LoVo (cell line): Measurements from ENCODE around the gene TEAD1.
A peak's percentile ranks its signal among the peaks of the same experiment; 100 is the strongest.
"Not testable (repeated sequence)": the region's sequence is repeated elsewhere in the genome, so short reads cannot be mapped to it uniquely, and the experiment has no call there.

Experiments used
- DNase-seq: peaks from one replicate; pipeline ENCODE4 v3.0.0-alpha.2; 2016; ENCODE audit warnings: low spot score

TEAD1 gene

DNA sequence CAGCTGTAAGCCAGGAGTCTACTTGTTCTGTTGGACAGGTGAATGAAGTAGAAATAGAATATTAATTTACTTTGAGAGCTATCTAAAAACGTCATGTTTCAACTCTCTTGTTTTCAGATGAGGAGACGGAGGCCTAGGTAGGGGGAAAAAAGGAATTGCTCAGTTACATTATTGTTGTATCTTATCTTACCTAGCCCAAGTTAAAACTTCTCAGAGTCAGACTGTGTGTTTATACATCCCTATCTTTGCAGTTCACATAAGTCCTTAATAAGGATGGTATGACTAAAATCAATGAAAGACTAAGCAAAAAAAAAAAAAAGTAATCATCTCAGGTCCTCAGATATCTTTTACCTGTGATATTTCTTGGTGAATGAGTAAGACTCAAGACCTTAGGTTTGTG, 62.8 kb downstream of the TEAD1 start:
- DNase-seq, result no peak

DNA sequence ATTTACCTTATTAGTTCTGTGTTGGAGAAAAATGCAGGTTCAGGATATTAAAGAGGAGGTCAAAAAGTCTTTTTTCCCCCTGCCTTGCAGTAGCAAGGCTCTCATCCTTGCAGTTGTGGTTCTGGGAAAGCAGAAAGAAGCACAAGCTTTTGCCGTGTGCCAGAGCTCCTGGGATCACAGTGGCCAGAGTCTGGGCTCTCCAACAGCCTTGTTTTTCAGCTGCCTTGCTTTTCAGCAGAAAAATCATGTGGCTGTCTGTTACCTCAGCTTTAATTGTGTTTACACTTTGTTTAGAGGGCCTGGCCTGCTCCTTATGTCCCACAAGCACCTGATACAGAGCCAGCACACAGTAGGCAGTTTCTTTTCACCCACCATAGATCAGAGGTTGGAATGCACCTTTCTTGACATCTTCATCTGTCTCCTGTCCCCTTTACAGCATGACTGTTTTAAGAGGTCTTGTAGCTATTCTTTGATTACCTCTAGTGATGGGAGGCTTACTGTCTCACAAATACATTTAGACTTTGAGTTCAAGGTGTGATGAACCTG, 67.5 kb downstream of the TEAD1 start:
- DNase-seq, result no peak

DNA sequence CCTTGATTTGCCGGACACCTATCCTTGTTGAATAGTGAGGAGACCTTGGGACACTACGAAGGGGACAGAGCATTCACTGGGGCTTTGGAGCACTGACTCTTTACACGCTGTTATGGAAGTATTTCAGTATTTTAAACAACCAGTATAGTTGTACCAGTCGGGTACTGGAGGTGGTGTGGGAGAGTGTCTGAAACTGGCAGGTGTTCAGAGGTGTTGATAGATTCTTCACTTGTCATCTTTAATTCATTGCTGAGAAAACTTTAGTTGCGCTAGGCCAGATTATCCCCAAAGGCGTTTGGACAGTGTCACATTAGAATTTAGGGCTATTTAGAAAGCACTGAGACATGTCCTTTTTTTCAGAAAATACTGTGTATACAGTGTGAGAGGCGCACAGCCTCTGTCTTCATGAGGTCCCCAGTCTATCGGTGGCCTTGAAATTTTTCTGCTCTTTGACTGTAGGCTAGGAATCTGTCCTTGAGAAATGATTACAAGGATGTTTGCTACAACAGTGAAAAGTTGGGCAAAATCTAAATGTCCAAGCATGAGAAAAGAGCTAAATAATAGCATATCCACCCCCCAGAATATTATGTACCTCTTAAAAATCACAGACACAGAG, 69.7 kb downstream of the TEAD1 start:
- no peak for DNase-seq

DNA sequence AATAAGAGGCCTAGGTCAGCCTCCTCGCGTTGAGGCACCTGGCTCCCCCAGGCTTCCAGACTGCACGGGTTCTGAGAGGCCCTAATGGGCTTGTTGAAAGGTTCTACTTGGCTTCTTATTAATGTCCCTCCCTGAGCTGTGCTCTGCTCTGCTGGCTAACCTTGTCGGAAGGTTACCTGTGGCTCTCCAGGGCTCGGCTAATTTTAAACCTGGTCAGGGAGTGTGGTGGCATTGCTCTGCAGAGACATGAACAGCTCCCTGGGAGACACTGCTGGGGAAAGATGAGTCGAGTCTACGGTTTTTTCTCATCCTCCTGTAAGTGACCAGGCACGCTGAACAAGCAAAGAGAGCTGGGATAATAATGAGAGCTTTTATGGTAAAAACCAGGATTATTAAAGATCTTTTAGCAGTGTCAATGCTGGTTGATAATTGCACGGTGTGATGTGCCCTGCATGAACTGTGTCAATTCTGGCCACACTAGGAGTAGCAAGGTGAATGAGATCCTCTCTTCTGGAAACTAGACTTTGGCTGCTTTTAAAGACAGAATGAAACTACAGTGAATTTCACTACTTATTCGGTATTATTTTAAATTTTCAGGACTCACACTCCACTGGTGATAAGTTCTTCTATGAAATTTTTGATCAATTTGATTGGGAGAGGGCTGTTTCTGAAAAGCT, 70.7 kb downstream of the TEAD1 start:
- DNase-seq, result no peak

DNA sequence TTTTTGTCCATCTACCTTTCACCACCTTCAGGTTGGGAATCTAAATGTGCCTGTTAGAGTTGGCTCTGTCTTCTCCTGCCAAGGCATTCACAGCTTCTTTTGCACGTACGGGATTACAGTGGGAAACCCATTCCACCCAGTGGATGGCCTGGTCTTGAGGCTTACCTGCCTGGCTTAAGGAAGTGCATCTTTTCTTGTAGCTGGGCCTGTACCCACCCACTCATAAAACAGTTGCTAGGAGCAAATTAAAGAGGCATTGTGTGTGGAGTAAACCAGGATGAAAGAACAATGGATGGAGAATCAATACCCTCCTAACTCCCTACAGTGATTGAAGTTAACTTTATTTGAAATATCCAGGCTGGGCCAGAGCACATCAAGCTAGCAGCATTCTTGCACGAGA, 71.6 kb downstream of the TEAD1 start:
- no peak for DNase-seq

DNA sequence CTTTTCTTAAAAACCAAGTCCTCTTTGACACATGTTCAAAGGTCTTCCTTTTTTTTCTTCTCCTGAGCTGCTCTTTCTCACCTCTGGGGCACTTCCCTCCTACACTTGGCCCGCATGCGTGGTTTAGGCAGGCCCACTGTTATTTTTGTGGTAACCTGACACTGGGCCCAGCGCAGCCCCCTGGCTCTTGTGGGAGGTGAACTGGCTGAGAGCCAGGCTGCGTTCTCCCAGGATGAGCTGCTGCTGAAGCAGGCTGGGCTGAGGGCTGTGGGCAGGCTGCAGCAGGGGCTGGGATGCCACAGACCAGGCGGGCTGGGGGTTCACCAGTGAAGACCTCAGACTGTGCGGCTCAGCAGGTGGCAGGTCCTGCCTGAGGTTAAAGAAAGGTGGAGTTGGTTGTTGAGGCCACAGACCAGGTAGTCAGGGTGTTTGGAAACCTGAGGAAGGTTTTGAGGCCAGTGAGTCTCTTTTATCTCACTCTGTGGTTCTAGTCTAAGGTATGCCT, 72.4 kb downstream of the TEAD1 start:
- no peak for DNase-seq

DNA sequence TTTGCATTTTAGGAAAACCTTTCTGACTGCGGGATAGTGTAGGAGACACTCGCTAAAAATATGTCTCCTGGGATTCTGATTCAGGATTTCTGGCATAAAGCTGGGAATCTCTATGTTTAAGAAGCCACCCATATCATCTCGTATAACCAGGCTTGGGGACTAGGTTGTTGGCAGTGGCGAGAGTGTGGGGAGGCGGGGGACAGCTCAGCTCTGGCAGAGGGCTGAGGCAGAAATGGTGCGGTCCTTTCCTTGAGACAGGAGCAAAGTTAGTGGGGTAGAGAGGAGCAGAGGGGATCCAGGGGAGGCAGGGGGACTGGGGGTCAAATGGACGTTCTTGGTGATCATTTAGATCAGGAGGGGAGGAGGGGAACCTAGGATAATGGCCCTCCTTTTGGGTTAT, 74.3 kb downstream of the TEAD1 start:
- no peak for DNase-seq

DNA sequence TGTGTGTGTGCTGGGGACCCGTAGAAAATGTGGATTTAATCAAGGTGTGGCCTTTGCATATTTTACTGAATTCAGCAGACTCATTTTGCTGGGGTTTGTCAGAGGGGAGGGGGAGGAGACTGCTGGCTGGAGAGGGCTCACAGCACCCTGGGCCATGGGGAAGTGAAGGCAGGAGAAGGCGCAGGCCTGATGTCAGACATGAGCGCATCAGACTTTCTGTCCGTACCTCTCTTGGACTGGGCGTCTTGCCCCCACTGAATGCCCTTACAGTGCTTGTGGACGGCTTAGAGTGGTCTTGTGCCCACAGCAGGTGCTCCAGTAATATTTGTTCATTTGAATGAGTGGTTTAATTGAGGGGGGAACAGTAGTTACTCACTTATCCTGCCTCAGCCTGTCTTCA, 75.2 kb downstream of the TEAD1 start:
- no peak for DNase-seq

DNA sequence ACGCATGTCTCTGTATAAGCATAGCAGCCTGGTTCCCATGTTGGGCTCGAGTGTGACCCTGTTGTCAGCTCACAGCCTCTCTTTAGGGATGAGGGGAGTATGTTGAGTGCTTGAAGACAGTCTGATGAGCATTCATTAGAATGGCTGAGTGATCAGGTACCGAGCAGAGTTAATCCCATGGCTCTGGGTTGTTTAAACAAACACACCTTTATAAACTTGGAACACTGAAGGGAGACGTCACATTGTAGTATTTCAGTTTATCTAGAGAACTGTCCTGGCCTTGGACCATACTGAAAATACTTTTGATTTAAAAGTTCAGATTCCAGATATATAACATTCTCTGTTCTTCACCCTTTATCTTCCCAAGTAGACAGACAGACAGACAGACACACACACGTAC, 76.0 kb downstream of the TEAD1 start:
- no peak for DNase-seq

DNA sequence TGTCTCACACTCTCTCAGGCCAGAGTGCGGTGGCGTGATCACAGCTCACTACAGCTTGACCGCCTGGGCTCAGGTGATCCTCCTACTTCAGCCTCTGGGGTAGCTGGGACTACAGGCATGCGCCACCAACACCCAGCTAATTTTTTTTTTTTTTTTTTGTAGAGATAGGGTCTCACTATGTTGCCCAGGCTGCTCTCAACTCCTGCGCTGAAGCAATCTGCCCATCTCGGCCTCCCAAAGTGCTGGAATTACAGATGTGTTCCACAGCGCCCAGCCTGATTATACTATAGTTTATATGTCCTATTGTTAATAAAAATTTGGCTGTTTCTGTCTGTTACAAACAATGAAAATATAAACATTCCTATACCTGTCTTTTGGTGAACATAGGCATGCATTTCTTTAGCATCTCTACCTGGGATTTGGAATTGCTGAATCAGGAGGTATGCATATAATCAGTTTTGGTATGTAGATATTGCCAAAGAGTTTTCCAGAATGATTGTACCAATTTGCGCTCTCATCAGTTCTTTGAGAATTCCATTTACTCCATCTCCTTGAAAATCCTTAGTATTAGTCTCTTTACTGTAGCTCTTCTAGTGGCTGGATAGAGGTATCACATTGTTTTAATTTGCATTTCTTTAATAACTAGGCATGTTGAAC, 78.8 kb downstream of the TEAD1 start:
- DNase-seq, result no peak

DNA sequence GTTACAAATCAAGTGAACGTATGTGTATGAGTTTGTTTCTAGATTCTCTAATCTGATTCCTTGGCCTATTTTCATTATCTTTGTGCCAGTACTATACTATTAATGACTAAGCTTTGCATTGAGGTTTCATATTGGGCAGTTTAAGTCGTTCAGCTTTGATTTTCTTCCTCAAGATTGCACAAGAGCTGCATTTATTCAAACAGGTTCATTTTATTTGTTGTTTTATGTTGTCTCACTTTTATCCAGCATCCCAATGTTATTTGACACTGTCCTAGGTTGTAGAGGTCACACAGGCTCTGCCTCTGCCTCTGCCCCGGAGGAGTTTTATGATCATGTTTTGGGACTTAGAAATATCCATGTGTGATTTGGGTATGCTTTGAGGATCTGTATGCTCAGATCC, 79.8 kb downstream of the TEAD1 start:
- DNase-seq, result no peak

DNA sequence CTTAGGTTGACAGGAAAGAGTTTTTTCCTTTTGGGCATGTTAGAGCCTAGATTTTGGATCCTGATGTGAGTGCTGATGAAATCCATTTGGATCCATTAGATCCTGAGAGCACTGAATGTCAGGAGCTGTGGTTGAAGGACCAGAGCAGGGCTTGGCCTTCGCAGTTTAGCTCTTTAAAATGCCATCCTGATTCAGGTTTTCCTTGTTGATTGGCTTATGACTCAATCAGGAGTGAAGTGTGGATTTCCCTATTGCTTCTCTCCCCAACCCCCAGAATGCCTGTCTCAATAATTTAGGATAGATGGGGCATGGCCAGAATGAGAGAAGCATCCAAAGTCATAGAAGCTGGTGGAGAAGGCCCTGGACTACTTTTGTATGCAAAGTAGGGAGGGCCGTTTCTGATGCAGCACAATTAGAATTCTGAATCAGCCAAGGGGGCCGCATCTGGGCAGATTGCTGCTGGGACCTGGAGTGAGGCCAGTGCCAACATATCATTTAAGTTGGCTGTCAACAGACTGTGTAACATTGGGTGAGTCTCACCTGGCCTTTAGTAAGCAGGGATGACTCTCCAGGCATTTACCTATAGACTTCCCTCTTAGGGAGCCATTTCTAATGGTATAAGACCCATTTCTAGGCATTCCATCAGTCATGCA, 80.5 kb downstream of the TEAD1 start:
- no peak for DNase-seq

DNA sequence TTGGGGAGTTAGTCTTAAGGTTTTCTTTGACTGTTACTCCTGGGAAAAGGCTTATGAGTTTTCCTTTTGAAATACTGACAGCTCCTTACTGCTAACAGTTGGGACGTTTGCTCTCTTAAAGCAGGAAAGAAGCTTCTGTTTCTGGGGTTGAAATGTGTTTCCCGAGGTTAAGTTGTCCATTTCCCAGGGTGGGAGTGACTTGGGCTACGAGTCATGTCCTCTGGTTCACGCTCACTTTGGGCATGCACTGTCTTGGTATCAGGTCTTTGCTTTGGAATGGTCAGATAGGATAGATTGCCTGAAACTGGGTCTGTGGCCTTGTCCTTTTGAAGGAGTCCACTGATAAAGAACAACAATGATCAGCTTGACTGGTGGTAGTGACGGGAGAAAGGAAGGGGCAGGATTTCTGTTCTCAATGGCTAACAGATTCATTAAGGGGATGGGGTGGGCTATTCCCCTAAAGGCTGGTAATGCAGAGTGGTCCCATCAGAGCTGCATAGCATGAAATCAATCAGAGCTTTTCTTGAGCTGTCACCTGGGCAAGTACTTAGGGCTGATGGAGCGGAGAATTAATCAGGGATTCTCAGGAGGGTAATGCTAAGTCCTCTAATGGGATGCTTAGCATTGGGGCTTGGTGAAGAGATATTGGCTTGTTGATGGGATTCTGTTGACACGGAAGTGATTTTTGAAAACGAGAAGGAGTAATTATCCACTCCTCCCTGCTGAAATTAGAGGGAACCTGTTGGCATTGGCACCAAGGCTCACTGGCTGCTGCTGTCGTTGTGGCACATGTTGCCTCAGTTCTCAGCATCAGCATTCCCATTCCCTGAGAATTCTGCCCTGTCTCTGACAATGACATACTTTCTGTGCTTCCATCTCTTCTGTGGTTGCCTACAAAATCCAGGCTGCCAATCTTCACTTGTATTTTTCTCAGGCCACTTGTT, 81.6 kb downstream of the TEAD1 start:
- DNase-seq, result no peak

DNA sequence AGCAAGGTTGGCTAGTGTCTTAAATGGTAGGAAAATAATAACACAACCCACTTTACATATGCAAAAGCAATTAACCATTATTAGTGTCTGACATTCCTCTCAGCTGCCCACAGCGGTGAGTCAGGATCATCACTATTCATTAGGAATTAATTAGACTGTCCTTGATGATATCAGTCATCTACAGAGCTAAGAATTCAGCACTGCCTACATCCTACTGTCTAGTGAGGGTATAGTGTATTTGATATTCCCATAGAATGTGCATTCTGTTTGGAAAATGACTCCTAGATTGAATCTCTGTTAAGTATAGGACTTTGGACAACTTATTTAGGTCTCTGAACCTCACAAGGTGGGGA, 82.2 kb downstream of the TEAD1 start:
- DNase-seq, result no peak

DNA sequence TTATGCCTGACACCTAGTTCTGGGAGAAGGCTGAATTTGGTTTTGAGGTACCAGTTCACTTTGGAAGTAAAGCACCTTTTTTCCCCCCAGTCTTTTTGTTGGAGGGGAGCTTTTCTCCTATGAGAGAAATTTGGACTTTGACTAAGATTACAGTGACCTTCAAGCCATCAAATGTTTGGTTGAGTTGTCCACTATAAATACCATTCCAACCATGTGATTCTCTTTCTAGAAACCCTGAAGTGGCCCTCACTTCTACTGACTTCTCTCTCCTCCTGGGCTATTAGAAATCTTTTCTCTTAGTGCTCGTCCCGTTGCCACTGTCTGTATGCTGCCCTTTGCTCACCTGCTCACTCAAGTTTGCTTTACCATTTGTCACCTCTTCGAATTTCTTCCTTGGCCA, 82.6 kb downstream of the TEAD1 start:
- DNase-seq, result no peak

DNA sequence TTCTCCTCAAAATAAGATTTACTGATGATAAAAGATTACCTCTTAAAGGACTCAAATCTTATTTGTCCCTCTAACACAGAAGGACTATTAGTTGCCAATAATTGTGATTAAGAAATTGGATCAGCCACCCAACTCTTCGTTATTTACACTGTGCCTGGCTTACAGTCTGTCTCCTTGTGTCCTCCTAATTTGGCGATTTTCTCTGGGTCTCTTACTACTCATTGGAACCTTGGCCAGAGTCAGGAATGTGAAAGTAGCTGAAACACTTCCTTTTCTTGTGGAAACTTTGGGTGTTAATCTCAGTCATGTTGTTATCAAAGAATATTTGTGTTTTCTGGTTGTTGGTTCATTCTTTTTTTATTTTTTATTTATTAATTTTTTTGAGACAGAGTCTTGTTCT, 83.2 kb downstream of the TEAD1 start:
- DNase-seq, result no peak

DNA sequence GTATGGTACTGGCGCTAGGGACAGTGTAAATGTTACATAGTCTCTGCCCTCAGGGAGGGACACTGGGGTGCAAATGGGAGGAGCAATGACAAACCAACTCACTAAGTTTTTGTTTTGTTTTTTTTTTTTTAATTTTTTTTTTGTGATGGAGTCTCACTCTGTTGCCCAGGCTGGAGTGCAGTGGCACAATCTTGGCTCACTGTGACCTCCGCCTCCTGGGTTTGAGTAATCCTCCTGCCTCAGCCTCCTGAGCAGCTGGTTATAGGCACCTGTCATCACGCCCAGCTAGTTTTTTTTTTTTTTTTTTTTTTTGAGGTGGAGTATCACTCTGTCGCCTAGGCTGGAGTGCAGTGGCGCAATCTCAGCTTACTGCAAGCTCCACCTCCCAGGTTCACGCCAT, 83.9 kb downstream of the TEAD1 start:
- DNase-seq, result not testable (repeated sequence)

DNA sequence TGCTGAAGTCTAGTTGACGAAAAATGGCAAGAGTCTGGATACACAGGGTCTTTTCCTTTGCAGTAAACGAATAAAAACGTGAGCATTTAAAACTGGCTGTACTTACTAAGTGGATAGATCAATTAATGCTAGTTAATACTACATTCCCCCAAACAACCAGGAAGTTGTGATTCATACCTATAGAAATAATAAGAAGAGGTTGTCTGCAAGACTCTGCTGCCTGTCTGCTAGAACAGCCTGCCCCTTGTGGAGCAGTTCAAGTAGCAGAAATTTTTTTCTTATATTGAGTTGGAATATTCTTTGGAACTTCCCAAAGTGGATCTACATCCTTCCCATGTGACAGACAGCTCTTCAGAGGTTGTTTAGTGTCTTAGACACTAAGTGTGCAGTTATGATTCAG, 86.8 kb downstream of the TEAD1 start:
- DNase-seq, result peak; percentile 18

DNA sequence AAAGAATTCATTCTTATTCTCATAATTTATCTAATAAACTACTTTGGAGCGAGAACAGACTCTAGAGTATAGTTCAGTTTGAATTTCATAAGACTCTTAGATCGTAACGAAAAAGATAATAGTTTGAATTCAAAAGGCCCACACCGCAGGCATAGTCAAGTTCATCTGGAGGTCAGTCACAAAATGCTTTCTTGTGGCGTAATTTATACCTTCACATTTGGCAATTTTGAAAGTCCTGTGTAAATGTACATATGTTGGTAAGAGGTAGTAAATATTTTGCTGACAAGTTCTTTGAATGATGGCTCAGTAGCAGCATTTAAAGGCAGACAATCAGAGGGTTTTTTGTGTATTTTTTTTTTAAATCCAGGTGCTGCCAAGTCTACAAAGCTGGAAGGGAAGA, 88.1 kb downstream of the TEAD1 start:
- no peak for DNase-seq

DNA sequence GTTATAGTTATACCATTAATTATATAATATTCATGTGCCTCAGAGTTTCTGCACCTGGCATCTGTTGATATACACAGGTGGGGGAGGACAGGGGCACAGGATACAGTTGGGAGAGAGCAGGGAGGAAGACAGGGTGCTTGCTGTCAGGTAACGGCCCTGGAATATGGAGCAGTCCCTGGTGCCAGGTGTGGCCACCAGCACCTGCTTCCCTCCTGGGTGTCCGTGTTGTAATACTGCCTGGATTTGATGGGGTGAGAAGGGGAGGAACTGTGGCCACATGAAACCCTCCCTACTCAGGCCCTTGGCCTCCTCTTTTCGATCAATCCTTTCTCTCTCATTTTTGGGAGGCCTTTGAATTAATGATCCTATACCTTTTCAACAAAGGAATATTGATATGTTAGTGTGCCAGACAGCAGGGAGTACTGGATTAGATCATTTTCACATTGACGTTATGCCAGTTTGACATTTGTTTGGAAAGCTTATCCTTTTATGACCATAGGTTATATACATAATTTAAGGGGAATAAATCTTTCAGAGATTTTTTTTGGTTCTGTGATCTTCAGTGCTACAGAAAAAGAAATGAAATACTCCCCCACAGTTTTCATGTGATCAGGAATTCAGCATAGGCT, 88.6 kb downstream of the TEAD1 start:
- DNase-seq, result no peak
